Gastrocnemius medialis (tissue), 4 donors: ENCODE measurements around the gene TMC8. TPM values are rescaled to one million over a fixed set of nuclear protein-coding genes. Genes with fewer than 3 reads are reported as not detected.
A peak's percentile ranks its signal among the peaks of the same experiment; 100 is the strongest.

Experiments used
- ATAC-seq, 2 donors: fragments of 150-250 bp; one replicate each; pipeline ENCODE4 v1.9.1; 2016
- DNase-seq, 2 donors: peaks; one replicate each; pipeline ENCODE4 v3.0.0-alpha.2; 2019
- H3K27ac ChIP-seq, 4 donors: fragments of 200-600 bp; sonication (generic); 1 replicate in 1 of 4; 2 replicates in 3 of 4; pipeline ENCODE4 v1.5.1; 2016 to 2018; ENCODE audit warnings: mild to moderate bottlenecking in 2 of 4, moderate library complexity in 1 of 4
- H3K27me3 ChIP-seq, 3 donors: fragments of 200-600 bp; sonication (generic) in 2 of 3; 1 replicate in 1 of 3; 2 replicates in 2 of 3; pipeline versions ENCODE4 v1.5.1 to v1.6.0; 2016 to 2019; ENCODE audit warnings: mild to moderate bottlenecking in 1 of 3, moderate library complexity in 1 of 3
- H3K36me3 ChIP-seq, 2 donors: fragments of 200-600 bp; sonication (generic) in 1 of 2; one replicate each; pipeline ENCODE4 v1.5.1; 2017 to 2018
- H3K4me1 ChIP-seq, 2 donors: fragments of 200-600 bp; sonication (generic) in 1 of 2; one replicate each; pipeline ENCODE4 v1.5.1; 2016 to 2017; ENCODE audit warnings: mild to moderate bottlenecking in 2 of 2
- H3K4me3 ChIP-seq, 4 donors: fragments of 200-600 bp; sonication (generic) in 3 of 4; 1 replicate in 1 of 4; 2 replicates in 3 of 4; pipeline ENCODE4 v1.5.1; 2016 to 2019; ENCODE audit warnings: mild to moderate bottlenecking in 2 of 4
- H3K9me3 ChIP-seq, 3 donors: fragments of 200-600 bp; sonication (generic) in 2 of 3; 1 replicate in 1 of 3; 2 replicates in 2 of 3; pipeline ENCODE4 v1.5.1; 2016 to 2019
- POLR2A ChIP-seq, 2 donors: fragments of 450-650 bp; IDR thresholded peaks; one replicate each; pipeline ENCODE4 v1.6.1; 2017; ENCODE audit warnings: antibody characterized with exemption in 2 of 2, mild to moderate bottlenecking in 2 of 2, moderate library complexity in 2 of 2
- in situ Hi-C, 4 donors: fragments of 200-750 bp; cut with MboI; loops; one replicate each; pipeline versions ENCODE4 v1.15.0 to v1.8.0; 2017; ENCODE audit warnings: low sequenced_read_pairs in 4 of 4
- intact Hi-C: fragments of 100-400 bp; cut with DNase I; formaldehyde crosslinking; loops from one replicate; pipeline ENCODE4 v1.15.1; 2023; ENCODE audit warnings: low total_unique reads
- total RNA-seq, 4 donors: library from RNA; depleted of rRNA; stranded (reverse); fragments of >200 nt; gene quantifications; one replicate each; pipeline versions ENCODE4 v1.1.0 to v1.2.3, GENCODE V29; 2016
- TF ChIP-seq, protein P1 (sequence below), 5 experiments: fragments of 450-650 bp in 3 of 5; fragments of 200-600 bp in 2 of 5; sonication (generic) in 2 of 5; IDR thresholded peaks in 4 of 5; conservative IDR thresholded peaks in 1 of 5; 1 replicate in 4 of 5; 2 replicates in 1 of 5; pipeline ENCODE4 v1.5.1; 2016 to 2019; ENCODE audit warnings: antibody characterized with exemption in 5 of 5, mild to moderate bottlenecking in 3 of 5, moderate library complexity in 3 of 5

TMC8 gene
- total RNA-seq, 4 donors from 2014 or later, result 0.18 to 1.6 (median 0.65) TPM; not detected in 1

DNA sequence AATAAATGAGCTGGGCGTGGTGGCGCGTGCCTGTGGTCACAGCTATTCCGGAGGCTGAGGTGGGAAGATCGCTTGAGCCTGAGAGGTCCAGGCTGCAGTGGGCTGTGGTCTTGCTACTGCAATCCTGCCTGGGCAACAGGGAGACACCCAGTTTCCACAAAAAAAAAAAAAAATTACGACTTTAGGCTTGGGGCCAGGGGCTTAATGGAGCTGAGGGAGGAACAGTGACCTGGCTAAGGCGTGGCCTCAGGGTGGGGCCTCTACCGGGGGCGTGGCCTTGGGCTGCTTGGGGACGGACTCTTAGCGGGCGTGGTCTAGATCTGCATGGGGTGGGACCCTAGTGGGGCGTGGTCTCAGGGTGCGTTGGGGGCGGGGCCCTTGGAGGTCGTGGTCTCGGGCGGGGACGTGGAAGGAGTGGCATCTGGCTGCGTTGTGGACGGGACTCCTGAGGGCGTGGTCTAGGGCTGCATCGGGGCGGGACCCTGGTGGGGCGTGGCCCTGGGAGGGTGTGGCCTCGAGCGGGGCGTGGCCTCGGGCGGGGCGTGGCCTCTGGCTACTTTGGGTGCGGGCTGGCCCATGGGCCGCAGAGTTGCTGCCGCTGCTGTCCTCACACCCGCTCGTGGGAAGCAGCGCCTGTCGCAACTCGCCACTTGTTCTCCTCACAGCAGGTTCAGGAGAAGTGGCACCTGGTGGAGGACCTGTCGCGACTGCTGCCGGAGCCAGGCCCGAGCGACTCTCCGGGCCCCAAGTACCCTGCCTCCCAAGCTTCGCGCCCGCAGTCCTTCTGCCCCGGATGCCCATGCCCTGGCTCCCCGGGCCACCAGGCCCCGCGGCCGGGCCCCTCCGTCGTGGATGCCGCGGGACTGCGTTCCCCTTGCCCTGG lies 9.8 kb downstream of the TMC8 start:
- Histone ChIP-seq H3K36me3 (no peaks in the 10 kb centered on the region), H3K4me1 (peaks cover 15 to 27% of the 10 kb centered on the region in 2 donors), H3K4me3 (peak overlapping the region in 3 of 4 donors; percentile 19 to 52 (median 25)), H3K27ac (peak overlapping the region in 2 of 4 donors; percentile 18 to 46), H3K9me3 (no peaks in the 10 kb centered on the region), H3K27me3 (no peaks in the 10 kb centered on the region)
- in situ Hi-C loops (no loop called here), intact Hi-C loops (no loop called here)
- ATAC-seq (peak; percentile 79 to 85), DNase-seq (peak; percentile 72 to 91)
- peak in 1 of 2 donors; percentile 45 for TF ChIP-seq POLR2A (IDR thresholded peaks at IDR 0.05)
- TF ChIP-seq, protein P1, sequence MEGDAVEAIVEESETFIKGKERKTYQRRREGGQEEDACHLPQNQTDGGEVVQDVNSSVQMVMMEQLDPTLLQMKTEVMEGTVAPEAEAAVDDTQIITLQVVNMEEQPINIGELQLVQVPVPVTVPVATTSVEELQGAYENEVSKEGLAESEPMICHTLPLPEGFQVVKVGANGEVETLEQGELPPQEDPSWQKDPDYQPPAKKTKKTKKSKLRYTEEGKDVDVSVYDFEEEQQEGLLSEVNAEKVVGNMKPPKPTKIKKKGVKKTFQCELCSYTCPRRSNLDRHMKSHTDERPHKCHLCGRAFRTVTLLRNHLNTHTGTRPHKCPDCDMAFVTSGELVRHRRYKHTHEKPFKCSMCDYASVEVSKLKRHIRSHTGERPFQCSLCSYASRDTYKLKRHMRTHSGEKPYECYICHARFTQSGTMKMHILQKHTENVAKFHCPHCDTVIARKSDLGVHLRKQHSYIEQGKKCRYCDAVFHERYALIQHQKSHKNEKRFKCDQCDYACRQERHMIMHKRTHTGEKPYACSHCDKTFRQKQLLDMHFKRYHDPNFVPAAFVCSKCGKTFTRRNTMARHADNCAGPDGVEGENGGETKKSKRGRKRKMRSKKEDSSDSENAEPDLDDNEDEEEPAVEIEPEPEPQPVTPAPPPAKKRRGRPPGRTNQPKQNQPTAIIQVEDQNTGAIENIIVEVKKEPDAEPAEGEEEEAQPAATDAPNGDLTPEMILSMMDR (IDR thresholded peaks at IDR 0.05 in 4 of 5, conservative IDR thresholded peaks at IDR 0.05 in 1 of 5), result no peak

- peaks cover 15 to 28% of the 10 kb centered on the region in 2 donors for H3K4me1 ChIP-seq
- H3K36me3 ChIP-seq, result no peaks in the 10 kb centered on the region
- no peak for ATAC-seq
- TF ChIP-seq, protein P1 (IDR thresholded peaks at IDR 0.05 in 4 of 5, conservative IDR thresholded peaks at IDR 0.05 in 1 of 5), result no peak
- TF ChIP-seq POLR2A (IDR thresholded peaks at IDR 0.05), result no peak
- no peak for DNase-seq
- H3K4me3 ChIP-seq, result no peak overlapping the region
- H3K9me3 ChIP-seq, result no peaks in the 10 kb centered on the region
- no peaks in the 10 kb centered on the region for H3K27me3 ChIP-seq
- in situ Hi-C loops, result no loop called here
- H3K27ac ChIP-seq, result no peak overlapping the region
- intact Hi-C loops, result no loop called here
Measured at GRCh38 chr17:78141437-78142118, 11.0 kb downstream of the TMC8 start.

DNA sequence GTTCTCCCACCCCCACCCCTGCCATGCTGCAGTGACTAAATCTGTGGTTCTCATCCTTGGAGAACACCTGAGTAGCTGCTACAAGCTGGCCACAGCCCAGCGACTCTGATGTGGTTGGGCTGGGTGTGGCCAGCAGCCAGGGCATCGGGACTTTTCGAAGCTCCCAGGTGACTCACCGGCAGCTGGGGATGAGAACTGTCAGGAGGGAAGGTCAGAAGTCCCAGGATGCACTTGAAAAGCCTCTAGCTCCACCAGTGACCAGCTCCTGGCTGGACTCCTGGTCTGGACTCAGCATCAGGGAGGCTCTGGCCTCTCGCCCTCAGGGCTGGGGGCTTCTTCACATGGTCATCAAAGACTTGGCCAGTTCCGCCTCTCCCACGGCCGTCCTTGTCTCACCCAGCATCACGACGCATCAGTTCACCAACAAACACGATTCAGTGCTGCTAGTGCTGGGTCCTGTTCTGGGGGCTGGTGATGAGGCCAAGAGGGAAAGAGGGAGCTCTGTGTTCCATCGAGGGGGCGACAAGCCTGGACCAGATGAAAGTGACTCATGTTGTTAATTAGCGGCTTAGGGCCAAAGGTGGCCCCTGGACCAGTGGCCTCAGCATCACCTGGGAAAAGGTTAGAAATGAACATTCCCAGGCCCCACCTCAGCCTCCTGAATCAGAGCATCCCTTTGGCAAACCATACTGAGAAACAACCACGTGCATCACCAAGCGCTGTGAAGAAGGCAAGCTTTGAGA lies 11.7 kb downstream of the TMC8 start:
- Histone ChIP-seq H3K4me1 (peaks cover 15 to 28% of the 10 kb centered on the region in 2 donors), H3K27ac (no peak overlapping the region), H3K27me3 (no peaks in the 10 kb centered on the region), H3K4me3 (no peak overlapping the region), H3K36me3 (no peaks in the 10 kb centered on the region), H3K9me3 (no peaks in the 10 kb centered on the region)
- TF ChIP-seq, protein P1 (IDR thresholded peaks at IDR 0.05 in 4 of 5, conservative IDR thresholded peaks at IDR 0.05 in 1 of 5), result no peak
- TF ChIP-seq POLR2A (IDR thresholded peaks at IDR 0.05), result no peak
- in situ Hi-C loops (no loop called here), intact Hi-C loops (no loop called here)
- ATAC-seq (no peak), DNase-seq (no peak)

DNA sequence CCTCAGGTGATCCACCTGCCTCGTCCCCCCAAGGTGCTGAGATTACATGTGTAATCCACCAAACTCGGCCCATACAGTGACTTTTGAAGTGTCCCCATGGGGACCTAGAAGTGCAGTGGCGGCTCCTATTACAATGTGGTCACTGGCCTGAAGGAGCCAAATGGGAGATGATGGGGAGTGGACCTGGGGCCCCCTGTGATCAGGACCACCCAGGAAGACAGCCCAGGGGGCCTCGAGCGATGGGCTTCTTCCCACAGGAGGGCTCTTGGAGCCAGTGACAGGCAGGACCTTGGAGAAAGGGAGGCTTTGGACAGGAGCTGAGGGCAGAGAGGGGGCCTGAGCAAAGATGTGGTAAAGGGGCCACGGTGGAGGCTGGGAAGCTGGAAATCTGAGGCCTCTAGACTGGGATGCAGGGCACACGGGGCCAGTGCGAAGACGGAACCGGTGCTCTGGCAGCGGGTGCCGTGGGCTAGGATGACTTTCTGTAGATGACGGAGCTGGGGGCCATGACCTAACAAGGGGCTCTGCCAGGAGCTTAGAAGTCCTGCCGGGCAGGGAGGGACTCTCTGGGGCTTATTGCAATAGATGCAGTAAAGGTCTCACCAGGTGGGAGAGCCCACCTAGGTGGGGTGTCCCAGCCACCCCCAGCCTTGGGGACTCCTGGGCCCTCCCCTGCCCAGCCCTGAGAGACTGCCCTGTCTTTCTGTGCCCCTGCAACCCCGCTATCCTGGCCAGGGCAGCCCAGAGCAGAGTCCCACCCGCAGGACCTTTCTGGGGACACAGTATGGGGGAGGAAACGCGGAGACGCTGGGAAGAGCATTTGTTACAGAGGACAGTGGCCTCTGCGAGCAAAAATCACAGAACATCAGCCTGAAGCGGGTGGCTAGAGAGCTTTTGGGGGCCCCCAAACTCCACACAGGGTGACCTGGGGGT lies 12.9 kb downstream of the TMC8 start:
- Histone ChIP-seq H3K4me3 (no peak overlapping the region), H3K4me1 (peaks cover 15 to 28% of the 10 kb centered on the region in 2 donors), H3K27ac (peak overlapping the region in 2 of 4 donors; percentile 12 to 29), H3K27me3 (no peaks in the 10 kb centered on the region), H3K9me3 (no peaks in the 10 kb centered on the region), H3K36me3 (no peaks in the 10 kb centered on the region)
- TF ChIP-seq, protein P1 (IDR thresholded peaks at IDR 0.05 in 4 of 5, conservative IDR thresholded peaks at IDR 0.05 in 1 of 5), result no peak
- TF ChIP-seq POLR2A (IDR thresholded peaks at IDR 0.05), result no peak
- intact Hi-C loops (no loop called here), in situ Hi-C loops (no loop called here)
- DNase-seq (no peak), ATAC-seq (no peak)
